Fibroblast of peridontal ligament (primary cell): ENCODE measurements around the gene KIF25.

Experiments used
- DNase-seq: peaks from one replicate; pipeline ENCODE4 v3.0.0-alpha.2; 2010; ENCODE audit errors: extremely low read depth

The KIF25 gene

GRCh38 chr6:168037242-168037641 is 39.8 kb downstream of the KIF25 start:
- DNase-seq: no peak

GRCh38 chr6:168037856-168038255 is 40.4 kb downstream of the KIF25 start:
- no peak for DNase-seq

GRCh38 chr6:168038576-168039140 is 41.2 kb downstream of the KIF25 start:
- no peak for DNase-seq

GRCh38 chr6:168039301-168039700 is 41.8 kb downstream of the KIF25 start:
- no peak for DNase-seq

- DNase-seq: no peak
Observed at GRCh38 chr6:168039849-168040248, 42.4 kb downstream of the KIF25 start.

- no peak for DNase-seq
Observed at GRCh38 chr6:168040856-168041496, 43.5 kb downstream of the KIF25 start.

GRCh38 chr6:168041928-168042327 is 44.5 kb downstream of the KIF25 start:
- DNase-seq: no peak

- DNase-seq: no peak
Observed at GRCh38 chr6:168042426-168043192, 45.1 kb downstream of the KIF25 start.

- DNase-seq: no peak
Observed at GRCh38 chr6:168043193-168043847, 45.8 kb downstream of the KIF25 start.

GRCh38 chr6:168043848-168044415 is 46.5 kb downstream of the KIF25 start:
- no peak for DNase-seq

GRCh38 chr6:168044521-168045130 is 47.2 kb downstream of the KIF25 start:
- DNase-seq: no peak

- no peak for DNase-seq
Observed at GRCh38 chr6:168045141-168045691, 47.7 kb downstream of the KIF25 start.

GRCh38 chr6:168045706-168046620 is 48.5 kb downstream of the KIF25 start:
- DNase-seq: no peak

GRCh38 chr6:168046696-168047095 is 49.2 kb downstream of the KIF25 start:
- DNase-seq: no peak

- DNase-seq: no peak
Observed at GRCh38 chr6:168047841-168048723, 50.6 kb downstream of the KIF25 start.

- no peak for DNase-seq
Observed at GRCh38 chr6:168048724-168049025, 51.2 kb downstream of the KIF25 start.

- DNase-seq: no peak
Observed at GRCh38 chr6:168049277-168049676, 51.8 kb downstream of the KIF25 start.

- no peak for DNase-seq
Observed at GRCh38 chr6:168049706-168050224, 52.3 kb downstream of the KIF25 start.

GRCh38 chr6:168050225-168050880 is 52.9 kb downstream of the KIF25 start:
- DNase-seq: no peak
